HG03095 (cell line): ENCODE results near the gene PLIN1.

Experiments used
- ATAC-seq: cut with Tn5 transposase; IDR thresholded peaks from one replicate; pipeline ENCODE4 v1.9.1; 2021; ENCODE audit warnings: moderate library complexity; ENCODE audit not compliant: unreplicated experiment

Gene PLIN1

DNA sequence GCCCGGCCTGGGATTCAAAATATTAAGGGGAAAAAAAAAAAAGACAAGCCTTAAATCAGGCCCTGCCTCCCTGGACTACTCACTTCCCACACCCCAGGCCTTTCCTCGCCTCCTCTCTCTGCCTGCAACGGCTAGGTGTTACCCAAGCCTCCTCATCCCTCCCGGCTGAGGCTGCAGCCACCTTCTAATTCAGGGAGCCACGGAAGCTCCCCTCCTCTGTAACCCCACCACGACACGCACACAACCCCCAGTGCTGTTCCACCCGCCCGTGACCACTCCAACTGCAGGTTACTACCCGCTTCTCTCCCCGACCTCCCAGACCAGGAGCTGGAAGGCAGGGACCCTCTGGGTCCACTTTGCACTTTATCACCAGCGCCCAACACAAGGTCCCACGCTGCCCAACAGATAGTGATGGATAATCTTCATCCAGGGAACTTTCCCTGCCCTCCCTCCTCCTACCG lies 24.8 kb downstream of the PLIN1 start:
- ATAC-seq: no peak

DNA sequence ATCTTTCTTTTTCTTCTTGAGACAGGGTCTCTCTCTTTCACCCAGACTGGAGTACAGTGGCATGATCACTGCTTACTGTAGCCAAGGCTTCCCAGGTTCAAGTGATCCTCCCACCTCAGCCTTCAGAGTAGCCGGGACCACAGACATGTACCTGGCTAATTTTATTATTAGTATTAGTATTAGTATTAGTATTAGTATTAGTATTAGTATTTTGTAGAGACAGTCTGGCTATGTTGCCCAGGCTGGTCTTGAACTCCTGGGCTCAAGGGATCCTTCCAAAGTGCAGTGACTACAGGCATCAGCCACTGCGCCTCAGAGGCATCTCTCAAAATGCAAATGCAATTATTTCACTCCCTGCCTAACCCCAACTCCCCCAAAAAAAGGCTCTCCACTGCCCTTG lies 25.6 kb downstream of the PLIN1 start:
- no peak for ATAC-seq

GRCh38 chr15:89652666-89653065 lies 26.5 kb downstream of the PLIN1 start:
- ATAC-seq: no peak

DNA sequence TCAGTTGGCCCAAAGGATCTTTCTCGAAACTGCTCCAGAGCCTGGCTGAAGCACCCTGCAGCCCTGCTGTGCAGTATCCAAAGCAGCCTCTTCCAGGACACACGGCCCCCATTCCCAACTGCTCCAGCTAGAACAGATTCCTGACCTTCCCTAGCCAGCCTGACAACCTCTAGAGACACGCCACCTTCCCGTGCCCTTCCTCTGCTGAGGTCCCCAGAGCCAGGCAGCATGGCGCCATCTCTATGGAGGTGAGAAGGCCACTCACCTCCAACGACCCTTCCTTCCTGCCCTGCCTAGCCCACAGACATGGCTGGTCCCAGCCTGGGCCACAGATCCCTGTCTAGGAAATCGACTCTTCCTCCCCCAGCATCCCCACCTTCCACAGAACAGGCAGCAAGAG lies 27.0 kb downstream of the PLIN1 start:
- ATAC-seq: no peak

- no peak for ATAC-seq
Observed at GRCh38 chr15:89649716-89650115, 29.5 kb downstream of the PLIN1 start.

- no peak for ATAC-seq
Observed at GRCh38 chr15:89649013-89649625, 30.0 kb downstream of the PLIN1 start.

DNA sequence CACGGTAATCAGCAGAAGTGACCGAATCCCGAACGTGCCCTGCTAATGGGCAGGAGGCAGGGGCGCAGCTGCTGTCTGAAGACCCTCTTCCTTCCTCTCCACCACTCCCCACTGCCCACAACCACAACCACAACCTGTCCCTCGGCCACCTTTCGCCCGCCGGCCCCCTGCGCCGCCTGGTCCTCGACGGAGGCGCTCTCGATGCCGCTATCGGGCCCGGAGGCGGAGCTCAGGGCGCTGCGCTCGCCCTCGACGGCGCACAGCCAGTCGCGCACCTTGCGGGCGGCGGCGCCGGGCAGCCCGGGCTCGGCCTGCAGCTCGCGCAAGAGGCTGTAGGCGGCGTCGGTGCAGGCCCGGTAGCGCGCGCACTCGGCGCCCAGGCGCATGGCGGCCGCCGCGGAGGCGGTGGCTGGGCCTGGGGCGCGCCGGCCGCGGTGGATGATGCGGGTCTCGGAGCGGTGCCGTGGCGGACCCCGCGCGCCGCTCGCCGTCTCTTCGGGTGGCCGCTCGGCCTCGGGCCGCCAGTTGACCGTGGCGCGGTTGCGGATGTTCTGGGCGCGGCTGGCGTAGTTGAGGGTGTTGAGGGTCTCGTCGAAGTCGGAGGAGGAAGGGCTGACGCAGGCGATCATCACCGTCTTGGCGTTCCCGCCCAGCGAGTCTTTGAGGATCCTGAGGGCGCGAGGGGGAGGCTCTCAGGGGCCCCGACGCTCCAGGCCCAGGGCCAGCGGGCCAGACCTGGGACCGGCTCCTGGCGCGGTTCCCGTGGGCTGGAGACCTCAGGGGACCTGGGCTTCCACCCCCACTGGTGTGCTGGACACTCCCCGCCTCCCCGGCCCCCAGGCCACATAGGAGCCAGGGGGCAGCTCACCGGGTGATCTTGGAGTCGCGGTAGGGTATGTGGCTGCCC lies 30.8 kb downstream of the PLIN1 start:
- ATAC-seq: no peak

GRCh38 chr15:89647191-89647851 lies 31.8 kb downstream of the PLIN1 start:
- ATAC-seq: no peak

DNA sequence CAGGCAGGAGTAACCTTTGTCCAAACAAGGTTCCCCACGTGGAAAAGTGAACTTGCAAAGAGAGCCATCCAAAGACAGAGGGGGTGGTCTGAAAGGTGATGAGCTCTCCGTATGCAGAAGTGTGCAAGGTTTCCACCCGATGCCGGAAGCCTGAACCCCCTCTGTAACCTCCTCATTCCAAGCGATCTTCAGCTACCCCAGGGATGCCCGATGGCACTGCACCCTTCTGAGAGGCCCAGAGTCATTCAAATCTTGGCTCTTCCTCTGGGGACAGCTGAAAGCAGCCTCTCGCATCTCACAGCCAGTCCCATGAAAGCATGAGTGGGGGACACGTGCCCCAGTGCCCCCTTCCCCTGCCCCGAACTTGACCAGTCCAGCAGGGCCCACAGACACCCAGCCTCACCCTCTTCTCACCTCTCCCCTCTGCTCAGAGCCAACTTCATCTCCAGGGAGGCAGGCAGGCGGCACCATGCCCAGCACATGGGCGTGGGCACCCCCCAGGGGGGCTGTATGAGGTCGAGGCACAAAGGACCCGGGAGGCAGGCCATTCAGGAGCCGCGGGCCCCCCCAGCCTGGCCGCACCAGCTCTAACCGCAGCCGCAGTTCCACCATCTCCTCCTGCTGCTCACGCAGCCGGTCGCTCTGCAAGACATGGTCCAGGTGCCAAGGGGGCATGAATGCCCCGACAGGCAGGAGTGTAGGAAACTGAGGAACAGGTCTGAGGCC lies 32.6 kb downstream of the PLIN1 start:
- ATAC-seq: no peak

- ATAC-seq: no peak
Observed at GRCh38 chr15:89645680-89646079, 33.5 kb downstream of the PLIN1 start.

GRCh38 chr15:89642106-89642505 lies 37.1 kb downstream of the PLIN1 start:
- no peak for ATAC-seq

DNA sequence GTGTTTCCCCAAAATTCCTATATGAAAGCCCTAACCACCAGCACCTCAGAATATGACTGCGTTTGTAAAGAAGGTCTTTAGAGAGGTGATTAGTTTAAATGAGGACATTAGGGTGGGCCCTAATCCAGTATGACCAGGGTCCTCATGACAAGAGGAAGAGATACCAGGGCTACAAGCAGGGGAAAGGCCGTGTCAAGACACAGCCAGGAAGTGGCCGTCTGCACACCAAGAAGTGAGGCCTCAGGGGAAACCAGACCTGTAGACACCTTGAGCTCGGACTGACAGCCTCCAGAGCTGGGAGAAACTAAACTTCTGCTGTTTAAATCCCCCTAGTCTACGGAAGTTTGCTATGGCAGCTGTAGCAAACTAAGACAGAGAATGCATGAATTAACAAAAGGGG lies 38.1 kb downstream of the PLIN1 start:
- ATAC-seq: no peak

DNA sequence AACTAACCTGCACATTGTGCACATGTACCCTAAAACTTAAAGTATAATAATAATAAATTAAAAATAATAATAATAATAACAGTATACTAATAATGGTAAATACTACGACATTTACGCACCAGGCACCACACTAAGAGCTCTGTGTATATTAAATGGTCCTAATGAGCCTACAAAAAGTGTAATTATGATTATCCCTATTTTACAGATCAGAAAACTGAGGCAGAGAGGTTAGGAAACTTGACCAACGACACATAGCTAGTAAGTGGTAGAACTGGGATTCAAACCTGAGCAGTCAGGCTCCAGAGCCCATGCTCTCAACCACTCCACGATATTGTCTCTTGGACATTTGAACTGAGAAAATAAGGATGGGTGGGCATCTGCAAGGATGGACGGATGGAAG lies 38.9 kb downstream of the PLIN1 start:
- no peak for ATAC-seq

- ATAC-seq: no peak
Observed at GRCh38 chr15:89633585-89633984, 45.6 kb downstream of the PLIN1 start.

DNA sequence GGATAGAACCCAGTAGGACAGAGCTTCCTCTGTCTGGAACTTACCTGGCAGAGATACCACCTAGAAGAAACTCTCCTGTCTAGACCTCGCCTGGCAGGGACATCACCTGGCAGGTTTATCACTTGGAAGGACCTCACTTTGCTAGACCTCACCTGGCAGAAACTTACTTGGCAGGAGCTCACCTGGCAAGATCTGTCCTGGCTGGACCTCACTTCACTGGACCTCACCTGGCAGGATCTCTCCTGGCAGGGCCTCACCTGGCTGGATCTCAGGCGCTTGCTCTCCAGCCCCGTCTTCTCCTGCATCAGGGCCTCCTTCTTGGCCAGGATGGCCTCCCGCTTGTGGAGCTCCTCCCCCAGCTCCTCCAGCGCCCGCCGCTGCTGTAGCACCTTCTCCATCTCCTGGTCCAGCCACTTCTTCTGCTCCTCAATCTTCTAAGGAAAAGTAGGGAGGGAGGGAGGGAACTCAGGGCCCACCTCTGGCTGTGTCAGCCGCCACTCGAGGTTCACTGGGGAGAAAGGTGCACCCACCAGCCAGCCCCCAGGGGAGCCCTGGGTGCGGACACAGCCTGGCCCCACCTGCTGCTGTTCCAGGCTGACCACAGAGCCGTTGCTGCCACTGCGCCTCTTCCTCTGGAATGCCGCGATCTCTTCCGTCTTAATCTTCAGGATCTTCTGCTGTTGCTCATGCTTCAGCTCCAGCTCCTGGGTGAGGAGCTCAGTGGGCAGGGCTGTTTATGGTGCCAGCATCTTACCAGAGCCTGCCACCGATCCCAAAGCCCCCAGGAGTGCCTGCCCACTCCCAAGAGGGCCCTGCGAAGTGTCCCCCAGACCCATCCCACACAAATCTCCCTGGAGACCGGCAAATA lies 46.4 kb downstream of the PLIN1 start:
- ATAC-seq: no peak

- ATAC-seq: no peak
Observed at GRCh38 chr15:89631902-89632264, 47.3 kb downstream of the PLIN1 start.

- ATAC-seq: no peak
Observed at GRCh38 chr15:89630974-89631901, 47.9 kb downstream of the PLIN1 start.

- no peak for ATAC-seq
Observed at GRCh38 chr15:89630260-89630659, 48.9 kb downstream of the PLIN1 start.

DNA sequence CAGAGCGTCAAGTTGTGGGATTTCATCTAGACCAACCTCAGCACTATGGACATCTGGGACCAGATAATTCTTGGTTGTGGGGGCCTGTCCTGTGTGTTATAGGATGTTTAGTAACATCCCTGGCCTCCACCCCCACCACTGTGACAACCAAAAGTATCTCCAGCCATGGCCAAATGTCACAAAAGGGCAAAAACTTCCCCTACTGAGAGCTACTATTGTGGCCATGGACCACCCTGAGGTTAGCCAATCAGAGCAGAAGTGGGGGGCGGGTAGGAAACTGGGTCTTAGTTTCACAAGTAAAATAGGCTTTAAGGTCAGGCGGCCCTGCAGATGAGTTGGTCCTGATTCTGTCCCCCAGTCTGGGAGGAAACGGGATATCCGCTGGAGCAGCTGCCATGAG lies 49.3 kb downstream of the PLIN1 start:
- ATAC-seq: no peak
